HG03571 (cell line): ENCODE measurements around the gene SEPTIN7.
A peak's percentile ranks its signal among the peaks of the same experiment; 100 is the strongest.
"Not testable (repeated sequence)": the region's sequence is repeated elsewhere in the genome, so short reads cannot be mapped to it uniquely, and the experiment has no call there.

Experiments used
- ATAC-seq: cut with Tn5 transposase; IDR thresholded peaks from one replicate; pipeline ENCODE4 v1.9.1; 2021; ENCODE audit not compliant: unreplicated experiment

Gene SEPTIN7

DNA sequence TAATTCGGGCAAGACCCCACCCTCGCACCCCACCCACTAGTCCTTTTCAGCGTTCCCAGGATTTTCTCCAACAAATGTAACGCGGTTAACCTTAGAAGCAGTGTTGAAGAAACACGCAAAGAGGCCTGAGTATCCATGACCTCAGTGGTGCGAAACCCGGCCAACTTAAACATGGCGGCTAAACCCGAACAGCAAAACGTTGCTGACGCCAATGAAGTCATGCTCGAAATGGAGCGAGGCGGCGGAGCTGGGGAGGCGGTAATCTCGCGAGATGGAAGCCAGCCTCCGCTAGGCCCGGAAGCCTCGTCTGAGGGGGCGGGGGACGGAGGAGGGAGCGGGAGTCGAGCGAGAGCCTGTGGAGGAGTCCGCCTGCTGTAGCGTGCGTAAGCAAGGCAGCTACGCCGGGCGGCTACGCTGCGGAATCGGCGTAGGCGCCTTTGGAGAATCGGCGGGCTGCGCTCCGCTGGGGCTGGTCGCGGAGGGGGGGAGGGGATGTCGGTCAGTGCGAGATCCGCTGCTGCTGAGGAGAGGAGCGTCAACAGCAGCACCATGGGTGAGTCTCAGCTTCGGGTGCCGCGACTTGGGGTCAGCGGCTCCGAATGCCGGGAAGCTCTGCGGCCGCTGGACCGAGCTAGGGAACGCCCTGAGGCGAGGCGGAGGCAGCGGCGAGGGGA, at the start of gene SEPTIN7:
TSS of gene SEPTIN7 (plus strand) at position 340 of the 674 bp plus-strand sequence. CDS start at position 493, 153 bp downstream.
- ATAC-seq, result peak; percentile 86

- ATAC-seq, result no peak
Observed at GRCh38 chr7:35752742-35753141, 48.1 kb upstream of the SEPTIN7 start.

GRCh38 chr7:35753761-35754603, 46.9 kb upstream of the SEPTIN7 start:
- ATAC-seq, result no peak

- ATAC-seq, result no peak
Observed at GRCh38 chr7:35754741-35755140, 46.1 kb upstream of the SEPTIN7 start.

DNA sequence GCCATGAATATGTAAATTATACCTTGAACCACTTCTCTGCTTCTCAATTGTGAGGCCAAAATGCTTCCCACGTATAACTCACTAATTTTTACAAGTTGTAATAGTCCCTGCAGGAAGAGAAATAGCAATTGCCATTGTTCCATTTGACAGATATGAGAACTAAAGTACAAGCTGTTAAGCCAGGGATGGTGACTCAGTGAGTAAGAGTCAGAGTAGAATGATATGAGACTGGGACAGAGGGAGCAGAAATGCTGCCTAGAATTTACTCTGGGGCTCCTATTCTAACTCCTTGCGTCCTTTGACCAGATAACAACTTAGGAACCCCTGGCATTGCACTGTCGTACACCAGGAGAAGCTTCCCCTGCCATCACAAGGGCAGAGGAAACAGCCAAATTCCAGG, 45.1 kb upstream of the SEPTIN7 start:
- ATAC-seq, result no peak

DNA sequence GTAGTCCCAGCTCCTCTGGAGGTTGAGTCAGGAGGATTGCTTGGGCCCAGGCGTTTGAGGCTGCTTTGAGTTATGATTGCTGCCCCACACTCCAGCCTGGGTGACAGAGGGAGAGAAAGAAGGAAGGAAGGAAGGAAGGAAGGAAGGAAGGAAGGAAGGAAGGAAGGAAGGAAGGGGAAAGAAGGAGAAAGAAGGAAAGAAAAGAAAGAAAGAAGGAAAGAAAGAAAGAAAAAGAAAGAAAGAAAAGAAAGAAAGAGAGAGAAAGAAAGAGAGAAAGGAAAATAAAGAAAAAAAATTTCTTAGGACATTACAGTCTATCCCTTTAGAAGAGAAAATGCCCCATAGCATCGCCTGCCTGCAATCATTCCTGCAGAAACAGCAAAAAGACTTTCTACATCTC, 44.4 kb upstream of the SEPTIN7 start:
- not testable (repeated sequence) for ATAC-seq

DNA sequence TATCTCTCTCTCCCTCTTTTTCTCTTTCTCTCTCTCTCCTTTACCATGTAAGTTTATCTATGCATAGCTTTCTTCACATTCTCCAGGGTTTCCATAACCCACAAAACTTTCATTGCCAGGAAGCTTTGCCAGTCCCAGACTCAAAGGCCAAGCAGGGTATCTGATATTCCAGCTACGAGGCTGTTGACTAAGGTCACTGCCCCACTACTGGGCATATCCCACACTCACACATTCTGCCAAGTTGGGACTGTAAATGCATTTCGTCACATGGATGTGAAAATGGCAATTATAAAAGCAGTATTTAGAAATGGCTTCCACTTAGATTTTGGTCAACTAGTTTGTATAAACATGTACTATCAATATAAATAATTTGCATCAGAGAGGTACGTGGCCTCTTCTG, 43.3 kb upstream of the SEPTIN7 start:
- ATAC-seq, result no peak

DNA sequence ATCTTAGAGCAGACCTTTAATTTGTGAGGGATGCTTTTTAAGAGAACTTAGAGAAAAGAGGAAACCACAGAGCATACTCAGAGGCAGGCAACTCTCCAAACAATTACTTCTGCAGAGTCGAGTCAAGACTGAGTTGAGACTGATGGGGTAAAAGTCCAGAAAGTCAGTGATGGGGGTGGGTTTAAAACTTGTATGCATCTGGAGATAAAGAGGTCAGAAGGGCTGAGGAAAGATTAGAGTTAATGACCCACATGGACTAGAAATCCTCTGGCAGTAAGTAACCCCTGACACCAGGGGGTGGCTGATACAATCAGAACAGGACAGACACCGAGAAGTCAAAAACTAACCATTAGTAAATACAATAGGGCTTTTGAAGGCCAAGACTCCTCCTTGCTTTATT, 42.4 kb upstream of the SEPTIN7 start:
- no peak for ATAC-seq

- no peak for ATAC-seq
Observed at GRCh38 chr7:35760143-35760745, 40.6 kb upstream of the SEPTIN7 start.

DNA sequence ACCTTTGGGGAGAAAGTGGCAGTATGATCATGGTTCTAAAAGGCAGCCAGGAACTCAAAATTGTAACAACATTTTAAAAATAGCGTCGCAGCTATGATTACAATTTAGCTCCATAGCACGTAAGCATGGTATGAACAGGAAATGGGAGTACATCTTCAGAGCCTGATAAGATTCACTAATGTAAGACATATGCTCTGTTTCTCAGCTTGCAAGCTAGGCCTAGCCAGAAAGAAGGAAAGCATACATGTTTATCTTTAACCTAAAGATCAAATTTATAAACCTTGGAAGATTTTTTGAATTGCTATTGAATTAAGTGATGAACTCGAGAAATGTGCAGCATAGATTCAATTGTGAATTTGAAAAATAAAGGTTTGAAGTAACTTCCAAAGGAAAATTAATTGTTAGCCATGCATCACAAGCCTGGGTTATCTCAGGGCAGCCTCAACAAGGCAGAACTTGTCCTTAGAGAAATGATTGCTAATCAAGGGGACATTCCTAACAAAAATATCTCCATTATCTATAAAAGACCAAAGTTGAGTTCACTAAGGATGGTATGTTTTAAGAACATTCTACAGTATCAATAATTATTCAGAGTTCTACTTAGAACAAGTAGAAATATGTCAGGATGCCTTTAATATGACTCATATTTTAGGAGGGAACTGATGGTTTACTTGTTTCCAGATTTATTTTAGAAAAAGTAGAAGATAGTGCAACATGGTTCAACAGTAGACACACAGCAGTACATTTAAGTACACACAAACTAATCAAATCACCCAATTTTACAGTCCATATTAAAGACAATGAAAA, 38.8 kb upstream of the SEPTIN7 start:
- no peak for ATAC-seq

GRCh38 chr7:35762781-35763180, 38.1 kb upstream of the SEPTIN7 start:
- no peak for ATAC-seq

DNA sequence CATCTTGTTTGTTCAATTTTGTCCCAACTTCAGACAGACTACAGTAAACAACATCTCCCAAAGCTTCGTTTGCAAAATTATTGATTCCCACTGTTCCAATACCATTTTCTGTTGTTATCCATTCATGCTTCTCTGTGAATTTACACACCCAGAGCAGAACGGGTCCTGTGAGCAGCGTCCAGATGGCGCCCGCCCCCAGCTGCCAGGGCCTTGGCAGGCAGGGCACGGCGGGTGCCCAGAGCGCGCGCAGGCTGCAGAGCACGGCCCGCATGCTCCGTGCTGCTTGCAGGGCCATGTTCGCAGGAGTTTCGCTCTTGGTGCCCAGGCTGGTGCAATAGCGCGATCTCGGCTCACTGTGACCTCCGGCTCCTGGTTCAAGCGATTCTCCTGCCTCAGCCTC, 32.5 kb upstream of the SEPTIN7 start:
- no peak for ATAC-seq

GRCh38 chr7:35771776-35772175, 29.1 kb upstream of the SEPTIN7 start:
- ATAC-seq, result no peak

DNA sequence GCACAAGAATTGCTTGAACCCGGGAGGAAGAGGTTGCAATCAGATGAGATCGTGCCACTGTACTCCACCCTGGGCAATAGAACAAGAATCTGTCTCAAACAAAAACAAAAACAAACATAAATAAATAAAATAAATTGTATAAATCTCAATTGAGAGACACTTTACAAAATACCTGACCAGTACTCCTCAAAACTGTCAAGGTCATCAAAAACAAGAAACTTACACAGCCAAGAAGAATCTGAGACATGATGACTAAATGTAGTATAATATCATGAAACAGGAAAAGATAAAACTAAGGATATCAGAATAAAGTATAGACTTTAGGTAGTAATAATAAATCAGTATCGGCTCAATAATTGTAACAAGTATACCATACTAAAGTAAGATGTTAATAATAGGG, 26.9 kb upstream of the SEPTIN7 start:
- ATAC-seq, result no peak

DNA sequence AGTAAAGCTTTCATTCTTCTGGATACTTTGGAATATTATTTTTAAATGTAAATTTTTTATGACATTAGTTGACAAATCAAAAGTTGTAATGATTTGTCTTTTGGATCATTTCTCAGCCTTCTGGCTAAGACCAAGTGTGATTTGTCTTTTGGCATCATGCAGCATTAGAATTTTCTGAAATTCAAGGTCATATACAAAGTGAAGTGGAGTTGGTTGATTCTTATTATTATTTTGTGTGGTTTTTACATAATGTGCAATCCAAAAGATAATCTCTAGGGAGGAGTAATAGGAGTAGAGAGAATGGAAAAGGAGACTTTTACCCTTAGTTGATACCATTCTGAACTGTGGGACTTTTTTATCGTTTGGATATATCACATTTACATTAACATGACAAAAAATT, 24.2 kb upstream of the SEPTIN7 start:
- no peak for ATAC-seq

GRCh38 chr7:35777121-35777520, 23.7 kb upstream of the SEPTIN7 start:
- no peak for ATAC-seq

- no peak for ATAC-seq
Observed at GRCh38 chr7:35780070-35780469, 20.8 kb upstream of the SEPTIN7 start.

DNA sequence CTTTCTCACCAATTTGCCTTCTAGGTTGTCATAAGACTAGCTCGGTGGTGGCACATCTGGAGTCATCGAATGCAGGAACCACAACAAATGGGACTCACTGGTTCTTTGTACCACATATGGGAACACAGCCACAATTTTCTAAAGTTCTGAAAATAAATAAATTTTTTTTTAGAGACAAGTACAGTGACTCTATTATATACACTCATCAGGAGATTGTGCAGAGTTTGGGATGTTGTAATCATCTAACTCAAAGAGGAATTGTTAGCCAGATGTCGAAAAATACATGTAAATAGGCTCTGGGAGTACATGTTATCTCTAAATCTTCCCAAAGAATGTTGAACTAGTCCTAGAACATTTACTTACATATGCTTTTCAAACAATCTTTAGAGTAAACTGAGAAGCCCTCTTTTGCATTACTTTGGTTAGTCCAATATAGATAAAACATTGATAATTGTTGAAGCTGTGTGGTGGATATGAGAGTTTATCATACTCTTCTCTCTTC, 19.6 kb upstream of the SEPTIN7 start:
- ATAC-seq, result no peak

DNA sequence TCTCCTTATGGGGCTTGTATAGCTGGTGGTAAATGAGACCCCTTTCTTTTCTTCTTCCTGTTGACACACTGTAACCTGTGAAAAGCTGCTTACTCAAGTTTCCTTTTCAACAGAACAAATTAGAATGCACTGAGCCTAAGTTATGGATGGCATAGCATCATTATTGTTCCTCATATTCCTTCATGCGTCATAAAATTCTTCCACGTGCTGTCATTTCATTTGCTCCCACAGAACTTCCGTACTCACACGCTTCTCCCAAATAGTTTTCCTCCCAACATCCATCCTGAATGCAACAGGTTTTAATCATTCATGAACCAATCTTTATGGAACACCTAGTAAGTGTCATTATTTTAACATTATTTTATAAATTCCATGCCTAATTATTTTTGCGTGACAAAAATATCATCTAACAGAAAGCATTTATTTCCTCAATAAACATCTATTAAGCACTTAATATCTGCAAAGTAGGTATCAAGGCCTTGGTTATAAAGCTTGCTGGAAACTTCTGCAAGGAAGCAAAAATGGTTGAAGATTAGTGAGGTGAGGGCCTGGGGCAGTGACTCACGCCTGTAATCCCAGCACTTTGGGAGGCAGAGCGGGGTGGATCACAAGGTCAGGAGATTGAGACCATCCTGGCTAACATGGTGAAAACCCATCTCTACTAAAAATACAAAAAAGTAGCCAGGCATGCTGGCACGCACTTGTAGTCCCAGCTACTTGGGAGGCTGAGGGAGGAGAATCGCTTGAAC, 18.9 kb upstream of the SEPTIN7 start:
- no peak for ATAC-seq

DNA sequence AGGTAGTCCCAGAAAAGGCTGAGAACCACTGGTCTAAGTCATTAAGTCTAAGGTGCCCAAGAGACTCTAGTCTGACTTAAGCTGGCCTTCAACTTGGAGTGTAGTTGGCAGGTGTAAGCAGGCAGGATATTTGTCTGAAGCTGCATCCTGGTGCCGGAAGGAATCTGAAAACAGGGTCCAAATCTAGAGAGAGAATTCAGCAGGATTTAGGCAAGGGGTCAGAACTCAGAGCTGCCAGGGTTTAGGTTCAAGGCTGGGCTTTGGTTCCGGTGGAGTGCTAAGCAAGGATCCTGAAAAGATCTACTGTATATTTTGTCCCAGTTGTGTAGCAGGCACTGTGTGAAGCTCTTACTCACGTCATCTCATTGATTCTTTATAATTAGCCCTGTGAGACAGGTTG, 16.5 kb upstream of the SEPTIN7 start:
- no peak for ATAC-seq
